ENCODE measurements around the gene PLEKHG4.

The PLEKHG4 gene

GRCh38 chr16:67264277-67264676, 15.1 kb upstream of the PLEKHG4 start:
- DNase-seq = no peak

GRCh38 chr16:67264866-67265265, 14.5 kb upstream of the PLEKHG4 start:
- DNase-seq = no peak

- no peak for DNase-seq
Measured at GRCh38 chr16:67265834-67266233, 13.5 kb upstream of the PLEKHG4 start.

- no peak for DNase-seq
Measured at GRCh38 chr16:67268136-67268579, 11.2 kb upstream of the PLEKHG4 start.

GRCh38 chr16:67269766-67270165, 9.6 kb upstream of the PLEKHG4 start:
- DNase-seq = no peak

GRCh38 chr16:67270931-67271338, 8.4 kb upstream of the PLEKHG4 start:
- DNase-seq = no peak

- no peak for DNase-seq
Measured at GRCh38 chr16:67271446-67271845, 7.9 kb upstream of the PLEKHG4 start.

GRCh38 chr16:67275321-67275720, 4.0 kb upstream of the PLEKHG4 start:
- DNase-seq = no peak

- DNase-seq = no peak
Measured at GRCh38 chr16:67277294-67277998, 1.9 kb upstream of the PLEKHG4 start.

- no peak for DNase-seq
Measured at GRCh38 chr16:67277999-67278772, 1.1 kb upstream of the PLEKHG4 start.

GRCh38 chr16:67278773-67279295, 498 bp upstream of the PLEKHG4 start:
- DNase-seq = peak; percentile 46

- DNase-seq = no peak
Measured at GRCh38 chr16:67280090-67281015, 1.0 kb downstream of the PLEKHG4 start.

GRCh38 chr16:67281536-67282446, 2.5 kb downstream of the PLEKHG4 start:
- DNase-seq = no peak

- DNase-seq = no peak
Measured at GRCh38 chr16:67282447-67282805, 3.1 kb downstream of the PLEKHG4 start.

- no peak for DNase-seq
Measured at GRCh38 chr16:67283039-67283825, 3.9 kb downstream of the PLEKHG4 start.

- no peak for DNase-seq
Measured at GRCh38 chr16:67283826-67284555, 4.7 kb downstream of the PLEKHG4 start.

- no peak for DNase-seq
Measured at GRCh38 chr16:67284699-67285646, 5.6 kb downstream of the PLEKHG4 start.

GRCh38 chr16:67286441-67287235, 7.3 kb downstream of the PLEKHG4 start:
- DNase-seq = no peak

Measured in NCI-H2171 treated with DMSO at 0.1 percent for 48 hours (cell line).